HCT116 (cell line): ENCODE results near the gene ZFR. TPM values are rescaled to one million over a fixed set of nuclear protein-coding genes. Genes with fewer than 3 reads are reported as not detected.

Experiments used
- ATAC-seq: fragments of 200-7000 bp; cut with Tn5 transposase; 2 replicates; pipeline ENCODE4 v1.9.1; 2020; ENCODE audit warnings: mild to moderate bottlenecking, moderate library complexity
- BruUV-seq: library from RNA; stranded (reverse); fragments of 400-500 nt; replicated peaks from 2 replicates; lab custom pipeline; 2021; lab: Mats Ljungman, UMichigan
- CTCF ChIA-PET: fragments of 300-600 bp; sonication (Branson Sonifier 250); formaldehyde crosslinking; loops from one replicate; lab custom pipeline; 2021; ENCODE audit warnings: antibody characterized with exemption; lab: Charles Lee
- POLR2A ChIA-PET: fragments of 300-600, 350-600 bp; sonication (Branson Sonifier 250); formaldehyde crosslinking; loops from one replicate; lab custom pipeline; 2021; ENCODE audit warnings: antibody characterized with exemption; lab: Charles Lee
- RAD21 ChIA-PET, 2 experiments: fragments of 300-600 bp; sonication (Branson Sonifier 250); formaldehyde crosslinking; loops; one replicate each; lab custom pipeline; 2023; ENCODE audit warnings: low total read pairs in 2 of 2; ENCODE audit not compliant: uncharacterized antibody in 2 of 2, unreplicated experiment in 2 of 2, low non-redundant PET in 1 of 2; lab: Charles Lee
- DNase-seq: peaks from one replicate; pipeline ENCODE4 v3.0.0-alpha.2; 2010; ENCODE audit warnings: low read depth, low spot score
- H2AFZ ChIP-seq: fragments of 200-600 bp; shearing (Covaris generic), sonication (generic); 2 replicates; pipeline ENCODE4 v1.6.1; 2017; ENCODE audit warnings: low read depth, mixed run types, mixed read lengths, antibody characterized with exemption, low read length; ENCODE audit not compliant: poor library complexity, severe bottlenecking
- H3K27ac ChIP-seq: 2 replicates; pipeline ENCODE4 v1.5.1; 2012; ENCODE audit warnings: low read depth, low read length
- H3K27me3 ChIP-seq: fragments of 200-600 bp; sonication (generic); 2 replicates; pipeline ENCODE4 v1.6.1; 2016; ENCODE audit warnings: mixed run types, low read length, mixed read lengths; ENCODE audit not compliant: insufficient read depth
- H3K36me3 ChIP-seq, 2 experiments: fragments of 200-500 bp in 1 of 2; fragments of 200-600 bp in 1 of 2; sonication (Bioruptor generic) in 1 of 2; sonication (generic) in 1 of 2; 2 replicates each; pipeline versions ENCODE4 v1.5.1 to v1.6.1; 2014 to 2016; ENCODE audit warnings: low read length in 2 of 2, inconsistent platforms in 1 of 2, mixed read lengths in 1 of 2, mixed run types in 1 of 2; ENCODE audit not compliant: insufficient read depth in 2 of 2, control insufficient read depth in 1 of 2
- H3K4me1 ChIP-seq, 2 experiments: fragments of 200-600 bp in 1 of 2; sonication (generic) in 1 of 2; 2 replicates each; pipeline versions ENCODE4 v1.5.1 to v1.6.1; 2012 to 2017; ENCODE audit warnings: low read length in 2 of 2, inconsistent platforms in 1 of 2, mild to moderate bottlenecking in 1 of 2, mixed read lengths in 1 of 2, mixed run types in 1 of 2, moderate library complexity in 1 of 2; ENCODE audit not compliant: insufficient read depth in 2 of 2, control insufficient read depth in 1 of 2
- H3K4me2 ChIP-seq: fragments of 200-600 bp; sonication (generic); 2 replicates; pipeline ENCODE4 v1.6.1; 2017; ENCODE audit warnings: mixed run types, low read length, mixed read lengths
- H3K4me3 ChIP-seq, 2 experiments: fragments of 200-600 bp in 1 of 2; sonication (generic) in 1 of 2; replicated peaks in 1 of 2; 2 replicates each; pipeline ENCODE4 v1.5.1; 2011 to 2016; ENCODE audit warnings: low read length in 2 of 2, control low read depth in 1 of 2, low read depth in 1 of 2, mild to moderate bottlenecking in 1 of 2, mixed read lengths in 1 of 2, mixed run types in 1 of 2
- H3K79me2 ChIP-seq: fragments of 200-600 bp; sonication (generic); 2 replicates; pipeline ENCODE4 v1.6.1; 2017; ENCODE audit warnings: mild to moderate bottlenecking, mixed run types, low read length, moderate library complexity, mixed read lengths; ENCODE audit not compliant: insufficient read depth
- H3K9ac ChIP-seq: fragments of 200-600 bp; sonication (generic); 2 replicates; pipeline ENCODE4 v1.6.1; 2016; ENCODE audit warnings: low read length, mixed read lengths
- H3K9me2 ChIP-seq: fragments of 200-600 bp; sonication (generic), shearing (Covaris generic); 2 replicates; pipeline ENCODE4 v1.6.1; 2017; ENCODE audit warnings: mixed run types, mild to moderate bottlenecking, moderate library complexity; ENCODE audit not compliant: insufficient read depth
- H3K9me3 ChIP-seq, 2 experiments: fragments of 200-500 bp in 1 of 2; fragments of 200-600 bp in 1 of 2; sonication (Bioruptor generic) in 1 of 2; sonication (generic) in 1 of 2; 2 replicates each; pipeline ENCODE4 v1.6.1; 2014 to 2017; ENCODE audit warnings: low read length in 2 of 2, mixed read lengths in 2 of 2, inconsistent platforms in 1 of 2, low read depth in 1 of 2, mild to moderate bottlenecking in 1 of 2, mixed run types in 1 of 2, moderate library complexity in 1 of 2; ENCODE audit not compliant: control insufficient read depth in 1 of 2, insufficient read depth in 1 of 2
- H4K20me1 ChIP-seq: fragments of 200-600 bp; sonication (generic), shearing (Covaris generic); 2 replicates; pipeline ENCODE4 v1.6.1; 2017; ENCODE audit warnings: mixed run types, mild to moderate bottlenecking, moderate library complexity; ENCODE audit not compliant: insufficient read depth
- ATF3 ChIP-seq: IDR thresholded peaks from 2 replicates; pipeline ENCODE4 v1.6.1; 2012
- CBX3 ChIP-seq: IDR thresholded peaks from 2 replicates; pipeline ENCODE4 v1.6.1; 2012; ENCODE audit warnings: low read depth
- EGR1 ChIP-seq: IDR thresholded peaks from 2 replicates; pipeline ENCODE4 v1.6.1; 2012; ENCODE audit warnings: low read depth
- ELF1 ChIP-seq: IDR thresholded peaks from 2 replicates; pipeline ENCODE4 v1.6.1; 2012; ENCODE audit warnings: low read depth, borderline replicate concordance
- FOSL1 ChIP-seq: IDR thresholded peaks from 2 replicates; pipeline ENCODE4 v1.6.1; 2012; ENCODE audit warnings: low read depth
- MAX ChIP-seq: IDR thresholded peaks from 2 replicates; pipeline ENCODE4 v1.6.1; 2012
- POLR2A ChIP-seq: IDR thresholded peaks from 2 replicates; pipeline ENCODE4 v1.7.0; 2011; ENCODE audit warnings: borderline replicate concordance; ENCODE audit not compliant: insufficient read depth, insufficient read length; ENCODE audit errors: extremely low read depth
- POLR2AphosphoS5 ChIP-seq: IDR thresholded peaks from 2 replicates; pipeline ENCODE4 v1.6.1; 2011; ENCODE audit warnings: mild to moderate bottlenecking, low read depth, low read length, moderate library complexity
- RAD21 ChIP-seq: IDR thresholded peaks from 2 replicates; pipeline ENCODE4 v1.6.1; 2012; ENCODE audit warnings: low read depth, mild to moderate bottlenecking
- SIN3A ChIP-seq: IDR thresholded peaks from 2 replicates; pipeline ENCODE4 v1.6.1; 2012; ENCODE audit warnings: low read depth
- SRF ChIP-seq: IDR thresholded peaks from 2 replicates; pipeline ENCODE4 v1.6.1; 2012; ENCODE audit warnings: low read depth
- TCF7L2 ChIP-seq: IDR thresholded peaks from 2 replicates; pipeline ENCODE4 v1.7.0; 2011; ENCODE audit warnings: borderline replicate concordance, inconsistent platforms; ENCODE audit not compliant: insufficient read depth, insufficient read length; ENCODE audit errors: extremely low read depth
- ZBTB33 ChIP-seq: IDR thresholded peaks from 2 replicates; pipeline ENCODE4 v1.6.1; 2011; ENCODE audit warnings: mild to moderate bottlenecking, low read length, moderate library complexity; ENCODE audit not compliant: insufficient replicate concordance; ENCODE audit errors: extremely low read depth
- intact Hi-C: fragments of 100-400 bp; cut with micrococcal nuclease; formaldehyde crosslinking; loops from 2 replicates; pipeline ENCODE4 v1.10.0; 2022
- total RNA-seq: library from RNA; stranded (reverse); gene quantifications from one replicate; pipeline ENCODE4 v1.2.1, GENCODE V29; 2021; ENCODE audit not compliant: unreplicated experiment
- TF ChIP-seq, protein P1 (sequence below), 3 experiments: fragments of 200-600 bp in 1 of 3; sonication (generic) in 1 of 3; IDR thresholded peaks in 2 of 3; conservative IDR thresholded peaks in 1 of 3; 2 replicates each; pipeline ENCODE4 v1.5.1; 2012 to 2017; ENCODE audit warnings: low read depth in 2 of 3, low read length in 2 of 3, antibody characterized with exemption in 1 of 3, borderline replicate concordance in 1 of 3, control low read depth in 1 of 3, mild to moderate bottlenecking in 1 of 3, mixed read lengths in 1 of 3, mixed run types in 1 of 3, moderate library complexity in 1 of 3; ENCODE audit not compliant: insufficient read depth in 1 of 3
- TF ChIP-seq, protein P2 (sequence below): IDR thresholded peaks from 2 replicates; pipeline ENCODE4 v1.6.1; 2012; ENCODE audit warnings: low read depth

Gene ZFR
- total RNA-seq, 1 experiment from 2014 or later = 65.7 TPM

DNA sequence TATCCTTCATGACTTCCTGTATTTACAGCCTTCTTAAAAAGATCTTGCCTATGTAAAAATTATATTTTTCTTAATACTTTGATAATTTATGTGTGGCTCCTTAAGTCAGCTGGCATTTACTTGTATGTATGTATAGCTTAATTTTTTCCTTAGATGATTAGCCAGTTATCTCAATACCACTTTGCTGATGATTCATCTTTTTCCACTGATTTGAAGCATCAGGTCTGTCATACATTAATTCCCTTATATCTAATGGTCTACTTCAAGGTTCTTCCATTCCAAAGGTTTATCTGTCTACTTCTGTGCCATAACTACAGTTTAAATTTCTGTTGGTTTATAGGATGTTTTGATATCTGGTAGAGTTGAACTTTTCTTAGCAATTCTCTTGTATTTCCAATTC lies 86.9 kb downstream of the ZFR start (continued):
- TF ChIP-seq, protein P1, sequence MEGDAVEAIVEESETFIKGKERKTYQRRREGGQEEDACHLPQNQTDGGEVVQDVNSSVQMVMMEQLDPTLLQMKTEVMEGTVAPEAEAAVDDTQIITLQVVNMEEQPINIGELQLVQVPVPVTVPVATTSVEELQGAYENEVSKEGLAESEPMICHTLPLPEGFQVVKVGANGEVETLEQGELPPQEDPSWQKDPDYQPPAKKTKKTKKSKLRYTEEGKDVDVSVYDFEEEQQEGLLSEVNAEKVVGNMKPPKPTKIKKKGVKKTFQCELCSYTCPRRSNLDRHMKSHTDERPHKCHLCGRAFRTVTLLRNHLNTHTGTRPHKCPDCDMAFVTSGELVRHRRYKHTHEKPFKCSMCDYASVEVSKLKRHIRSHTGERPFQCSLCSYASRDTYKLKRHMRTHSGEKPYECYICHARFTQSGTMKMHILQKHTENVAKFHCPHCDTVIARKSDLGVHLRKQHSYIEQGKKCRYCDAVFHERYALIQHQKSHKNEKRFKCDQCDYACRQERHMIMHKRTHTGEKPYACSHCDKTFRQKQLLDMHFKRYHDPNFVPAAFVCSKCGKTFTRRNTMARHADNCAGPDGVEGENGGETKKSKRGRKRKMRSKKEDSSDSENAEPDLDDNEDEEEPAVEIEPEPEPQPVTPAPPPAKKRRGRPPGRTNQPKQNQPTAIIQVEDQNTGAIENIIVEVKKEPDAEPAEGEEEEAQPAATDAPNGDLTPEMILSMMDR (IDR thresholded peaks at IDR 0.05 in 2 of 3, conservative IDR thresholded peaks at IDR 0.05 in 1 of 3; ENCODE audit: borderline replicate concordance in 1 of 3, insufficient read depth in 1 of 3, low read depth in 2 of 3, low read length in 2 of 3) = no peak

GRCh38 chr5:32355686-32356085 lies 88.9 kb downstream of the ZFR start:
- H3K27me3 ChIP-seq = no peaks in the 10 kb centered on the region
- no peak overlapping the region for H3K9ac ChIP-seq
- peaks cover 5 to 14% of the 10 kb centered on the region in 2 experiments; a peak in 2 of 4 replicates for H3K36me3 ChIP-seq
- H4K20me1 ChIP-seq = no peaks in the 10 kb centered on the region
- no TSS peak for BruUV-seq
- no peak overlapping the region for H2AFZ ChIP-seq
- no peak overlapping the region for H3K27ac ChIP-seq
- no peak overlapping the region for H3K4me3 ChIP-seq
- DNase-seq (no peak), ATAC-seq (no peak)
- ChIA-PET POLR2A (no interaction called here), CTCF (no interaction called here), RAD21 (no interaction called here)
- H3K9me3 ChIP-seq = no peaks in the 10 kb centered on the region
- H3K79me2 ChIP-seq = no peaks in the 10 kb centered on the region
- TF ChIP-seq, protein P2, sequence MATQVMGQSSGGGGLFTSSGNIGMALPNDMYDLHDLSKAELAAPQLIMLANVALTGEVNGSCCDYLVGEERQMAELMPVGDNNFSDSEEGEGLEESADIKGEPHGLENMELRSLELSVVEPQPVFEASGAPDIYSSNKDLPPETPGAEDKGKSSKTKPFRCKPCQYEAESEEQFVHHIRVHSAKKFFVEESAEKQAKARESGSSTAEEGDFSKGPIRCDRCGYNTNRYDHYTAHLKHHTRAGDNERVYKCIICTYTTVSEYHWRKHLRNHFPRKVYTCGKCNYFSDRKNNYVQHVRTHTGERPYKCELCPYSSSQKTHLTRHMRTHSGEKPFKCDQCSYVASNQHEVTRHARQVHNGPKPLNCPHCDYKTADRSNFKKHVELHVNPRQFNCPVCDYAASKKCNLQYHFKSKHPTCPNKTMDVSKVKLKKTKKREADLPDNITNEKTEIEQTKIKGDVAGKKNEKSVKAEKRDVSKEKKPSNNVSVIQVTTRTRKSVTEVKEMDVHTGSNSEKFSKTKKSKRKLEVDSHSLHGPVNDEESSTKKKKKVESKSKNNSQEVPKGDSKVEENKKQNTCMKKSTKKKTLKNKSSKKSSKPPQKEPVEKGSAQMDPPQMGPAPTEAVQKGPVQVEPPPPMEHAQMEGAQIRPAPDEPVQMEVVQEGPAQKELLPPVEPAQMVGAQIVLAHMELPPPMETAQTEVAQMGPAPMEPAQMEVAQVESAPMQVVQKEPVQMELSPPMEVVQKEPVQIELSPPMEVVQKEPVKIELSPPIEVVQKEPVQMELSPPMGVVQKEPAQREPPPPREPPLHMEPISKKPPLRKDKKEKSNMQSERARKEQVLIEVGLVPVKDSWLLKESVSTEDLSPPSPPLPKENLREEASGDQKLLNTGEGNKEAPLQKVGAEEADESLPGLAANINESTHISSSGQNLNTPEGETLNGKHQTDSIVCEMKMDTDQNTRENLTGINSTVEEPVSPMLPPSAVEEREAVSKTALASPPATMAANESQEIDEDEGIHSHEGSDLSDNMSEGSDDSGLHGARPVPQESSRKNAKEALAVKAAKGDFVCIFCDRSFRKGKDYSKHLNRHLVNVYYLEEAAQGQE = no peak
- TF ChIP-seq RAD21 = no peak
- no peak for TF ChIP-seq EGR1
- no peak for TF ChIP-seq POLR2AphosphoS5
- no peak for TF ChIP-seq POLR2A
- TF ChIP-seq ELF1 = no peak
- no peak for TF ChIP-seq CBX3
- no peak for TF ChIP-seq ZBTB33
- TF ChIP-seq ATF3 = no peak
- TF ChIP-seq, protein P1 (IDR thresholded peaks at IDR 0.05 in 2 of 3, conservative IDR thresholded peaks at IDR 0.05 in 1 of 3; ENCODE audit: borderline replicate concordance in 1 of 3, insufficient read depth in 1 of 3, low read depth in 2 of 3, low read length in 2 of 3) = no peak
- no peak for TF ChIP-seq SIN3A
- TF ChIP-seq SRF = no peak
- no peak for TF ChIP-seq MAX
- TF ChIP-seq FOSL1 = no peak
- TF ChIP-seq TCF7L2 = no peak
- H3K4me1 ChIP-seq = no peaks in the 10 kb centered on the region
- intact Hi-C loops = no loop called here
- no peaks in the 10 kb centered on the region for H3K9me2 ChIP-seq
- no peak overlapping the region for H3K4me2 ChIP-seq
